SIG-M5 treated with dmso at 0.1 percent for 504 hours (cell line): ENCODE results near the gene CERKL.

Experiments
- DNase-seq: peaks from one replicate; lab custom pipeline; 2025; ENCODE audit not compliant: unreplicated experiment; lab: John Stamatoyannopoulos, UW

CERKL gene

DNA sequence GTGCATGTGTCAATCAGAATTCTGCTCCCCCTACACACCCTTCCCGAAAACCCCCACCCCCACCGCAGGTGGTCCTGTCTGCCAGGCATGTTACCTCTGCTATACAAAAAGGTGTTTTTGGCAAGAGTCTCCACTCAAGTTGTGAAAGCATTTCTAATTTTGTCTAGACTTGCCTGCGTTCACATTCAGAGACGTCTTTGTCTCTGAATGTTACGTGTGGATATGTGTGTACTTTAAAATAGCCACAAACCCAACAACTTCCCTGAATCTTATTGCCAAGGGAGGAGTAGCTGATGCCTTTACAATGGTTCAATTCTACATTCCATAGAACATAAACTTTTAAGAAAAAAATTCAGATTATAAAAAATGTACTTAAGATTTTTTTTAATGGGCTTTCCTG lies 133.1 kb downstream of the CERKL start:
- no peak for DNase-seq

- DNase-seq = no peak
Measured at GRCh38 chr2:181520253-181520652, 136.7 kb downstream of the CERKL start.

DNA sequence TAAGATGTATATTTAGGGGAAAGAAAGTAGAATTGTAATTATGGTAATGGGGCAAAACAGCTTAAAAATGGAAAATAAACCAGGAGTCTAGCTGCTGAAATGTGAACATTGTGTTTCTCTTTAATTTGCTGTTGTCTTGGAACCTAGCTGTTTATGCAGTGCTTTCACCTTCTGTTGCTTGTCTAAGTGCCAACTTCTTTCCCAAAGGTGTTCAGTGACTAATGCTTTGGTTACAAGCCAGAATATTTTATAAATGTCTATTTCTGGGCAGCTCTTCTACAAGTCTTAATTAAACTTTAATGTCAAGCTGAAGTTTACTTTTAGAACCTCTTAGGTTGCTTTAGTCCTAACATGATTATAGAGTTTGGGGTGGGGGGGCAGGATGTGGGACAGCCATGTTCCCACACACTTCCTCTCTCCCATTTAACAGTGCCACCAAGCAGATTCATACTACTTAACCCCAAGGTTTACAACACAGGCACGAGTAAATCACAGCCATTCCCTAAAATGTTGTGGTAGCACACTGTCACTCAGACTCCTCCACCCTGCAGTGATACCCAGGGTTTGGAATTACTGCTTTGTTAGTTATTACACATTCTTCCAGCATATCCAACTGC lies 139.1 kb downstream of the CERKL start:
- no peak for DNase-seq

DNA sequence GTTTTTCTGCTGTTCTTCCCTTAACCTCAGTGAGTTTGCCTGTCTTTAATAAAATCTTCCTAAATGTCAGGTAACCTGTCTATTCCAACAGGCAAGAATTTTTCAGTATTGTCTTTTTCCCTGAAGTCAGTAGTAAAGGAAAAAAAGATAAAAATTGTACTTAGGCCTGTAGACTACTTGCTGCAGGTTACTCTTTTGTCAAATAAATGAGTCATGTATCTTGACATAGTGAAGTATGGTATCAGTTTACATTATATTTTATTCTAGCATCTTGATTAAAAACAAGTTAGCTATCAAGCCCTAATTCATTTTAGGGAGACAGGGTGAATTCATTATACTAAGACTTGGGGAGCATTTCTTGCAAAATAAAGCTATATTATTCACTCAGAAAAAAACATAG lies 139.9 kb downstream of the CERKL start:
- DNase-seq = no peak

GRCh38 chr2:181515719-181516118 lies 141.2 kb downstream of the CERKL start:
- no peak for DNase-seq

DNA sequence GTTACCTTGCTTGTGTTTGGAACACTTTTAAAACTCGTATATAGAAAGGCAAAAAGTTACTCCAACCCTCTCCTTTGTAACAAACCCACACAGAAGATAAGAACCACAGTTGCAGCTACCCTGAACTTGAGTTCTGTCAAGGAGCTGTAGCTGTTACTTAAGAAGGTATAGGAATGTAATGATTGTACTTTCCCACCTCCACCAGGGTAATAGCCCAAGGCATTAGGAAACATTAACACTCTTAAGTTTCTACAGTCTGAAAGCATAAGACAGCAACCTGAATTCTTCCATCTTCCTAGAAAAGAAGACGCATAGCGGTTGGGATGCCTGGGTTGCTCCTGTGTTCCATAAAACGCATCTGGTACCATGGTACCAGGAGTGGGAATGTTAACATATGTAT lies 156.7 kb downstream of the CERKL start:
- DNase-seq = no peak

DNA sequence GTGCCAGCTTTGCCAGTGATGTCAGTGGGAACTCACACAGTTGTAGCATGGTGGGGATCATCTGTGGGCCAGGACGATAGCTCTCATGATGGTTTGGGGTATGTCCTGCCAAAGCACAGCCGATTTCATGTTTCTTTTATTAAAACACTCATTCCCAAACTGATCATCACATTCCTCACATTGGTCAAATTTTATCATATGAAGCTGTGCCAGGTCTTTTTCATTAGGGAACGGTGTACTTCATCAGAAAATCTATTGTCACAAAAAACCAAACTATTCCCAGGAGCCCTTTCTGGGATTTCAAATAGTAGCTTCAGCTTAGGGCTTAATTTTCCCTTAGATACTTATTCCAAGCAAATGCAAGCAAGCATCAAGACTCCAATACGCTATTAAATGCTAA lies 157.7 kb downstream of the CERKL start:
- no peak for DNase-seq
